Cardiac muscle cell (in vitro differentiated cells and primary cell): ENCODE measurements around the gene CELF1. TPM values are rescaled to one million over a fixed set of nuclear protein-coding genes. Genes with fewer than 3 reads are reported as not detected.

Experiments used
- DNase-seq, 2 donors: peaks; one replicate each; pipeline versions ENCODE4 v3.0.0 to v3.0.0-alpha.2; 2010 to 2017; ENCODE audit warnings: low read depth in 1 of 2, low spot score in 1 of 2
- H3K27ac ChIP-seq: fragments of 200-600 bp; sonication (generic); 2 replicates; pipeline ENCODE4 v1.5.1; 2016
- H3K27me3 ChIP-seq: fragments of 200-600 bp; sonication (generic); 2 replicates; pipeline ENCODE4 v1.6.0; 2016; ENCODE audit warnings: control low read depth
- H3K36me3 ChIP-seq: fragments of 200-600 bp; sonication (generic); 2 replicates; pipeline ENCODE4 v1.5.1; 2016; ENCODE audit warnings: control low read depth
- H3K4me1 ChIP-seq: fragments of 200-600 bp; sonication (generic); 2 replicates; pipeline ENCODE4 v1.8.1; 2017; ENCODE audit warnings: low read depth, mild to moderate bottlenecking, mixed run types
- H3K4me3 ChIP-seq: fragments of 200-600 bp; sonication (generic); 2 replicates; pipeline ENCODE4 v1.5.1; 2016; ENCODE audit warnings: mild to moderate bottlenecking
- H3K9me3 ChIP-seq: fragments of 200-600 bp; sonication (generic); 2 replicates; pipeline ENCODE4 v1.5.1; 2017; ENCODE audit warnings: low read depth, mild to moderate bottlenecking, control low read depth
- polyA plus RNA-seq: library from polyadenylated mRNA; unstranded; fragments of >200 nt; fragmentation: Nextera tagmentation; extraction: Ambion mirVana; gene quantifications from 2 replicates; pipeline ENCODE4 v1.2.1, GENCODE V29; 2016
- total RNA-seq: library from RNA; depleted of rRNA; stranded (reverse); fragments of >200 nt; gene quantifications from 2 replicates; pipeline ENCODE4 v1.2.3, GENCODE V29; 2016
- TF ChIP-seq, protein P1 (sequence below): IDR thresholded peaks from 2 replicates; pipeline ENCODE4 v1.5.1; 2012; ENCODE audit warnings: low read depth, mild to moderate bottlenecking, low read length

Gene CELF1
- total and polyA plus RNA-seq, 2 experiments from 2014 or later = 98.9 to 178 TPM

DNA sequence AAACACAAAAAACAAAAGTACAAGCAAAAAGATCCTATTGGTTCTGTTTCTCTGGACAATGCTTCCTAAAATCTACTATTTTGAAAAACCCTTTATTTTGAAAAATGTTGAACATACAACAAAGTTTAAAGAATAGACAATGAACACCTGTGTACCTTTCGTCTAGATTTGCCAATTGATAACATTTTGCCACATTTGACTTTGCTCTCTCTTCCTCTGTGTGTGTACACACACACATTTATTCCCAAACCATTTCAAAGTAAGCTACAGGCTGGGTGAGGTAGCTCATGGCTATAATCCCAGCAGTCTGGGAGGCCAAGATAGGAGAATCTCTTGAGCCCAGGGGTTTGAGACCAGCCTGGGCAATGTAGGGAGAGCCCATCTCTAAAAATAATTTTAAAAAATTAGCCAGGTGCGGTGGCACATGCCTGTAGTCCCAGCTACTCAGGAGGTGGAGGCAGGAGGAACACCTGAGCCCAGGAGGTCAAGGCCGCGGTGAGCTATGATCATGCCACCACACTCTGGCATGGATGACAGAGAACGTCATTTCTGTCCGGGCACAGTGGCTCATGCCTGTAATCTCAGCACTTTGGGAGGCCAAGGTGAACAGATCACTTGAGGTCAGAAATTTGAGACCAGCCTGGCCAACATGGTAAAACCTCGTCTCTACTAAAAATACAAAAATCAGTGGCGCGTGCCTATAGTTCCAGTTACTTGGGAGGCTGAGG lies 121.4 kb downstream of the CELF1 start:
- Histone ChIP-seq H3K36me3 (no peaks in the 10 kb centered on the region), H3K27me3 (no peaks in the 10 kb centered on the region), H3K9me3 (no peaks in the 10 kb centered on the region), H3K4me3 (no peak overlapping the region), H3K27ac (no peak overlapping the region), H3K4me1 (no peaks in the 10 kb centered on the region)
- DNase-seq = no peak
- TF ChIP-seq, protein P1, sequence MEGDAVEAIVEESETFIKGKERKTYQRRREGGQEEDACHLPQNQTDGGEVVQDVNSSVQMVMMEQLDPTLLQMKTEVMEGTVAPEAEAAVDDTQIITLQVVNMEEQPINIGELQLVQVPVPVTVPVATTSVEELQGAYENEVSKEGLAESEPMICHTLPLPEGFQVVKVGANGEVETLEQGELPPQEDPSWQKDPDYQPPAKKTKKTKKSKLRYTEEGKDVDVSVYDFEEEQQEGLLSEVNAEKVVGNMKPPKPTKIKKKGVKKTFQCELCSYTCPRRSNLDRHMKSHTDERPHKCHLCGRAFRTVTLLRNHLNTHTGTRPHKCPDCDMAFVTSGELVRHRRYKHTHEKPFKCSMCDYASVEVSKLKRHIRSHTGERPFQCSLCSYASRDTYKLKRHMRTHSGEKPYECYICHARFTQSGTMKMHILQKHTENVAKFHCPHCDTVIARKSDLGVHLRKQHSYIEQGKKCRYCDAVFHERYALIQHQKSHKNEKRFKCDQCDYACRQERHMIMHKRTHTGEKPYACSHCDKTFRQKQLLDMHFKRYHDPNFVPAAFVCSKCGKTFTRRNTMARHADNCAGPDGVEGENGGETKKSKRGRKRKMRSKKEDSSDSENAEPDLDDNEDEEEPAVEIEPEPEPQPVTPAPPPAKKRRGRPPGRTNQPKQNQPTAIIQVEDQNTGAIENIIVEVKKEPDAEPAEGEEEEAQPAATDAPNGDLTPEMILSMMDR = no peak

DNA sequence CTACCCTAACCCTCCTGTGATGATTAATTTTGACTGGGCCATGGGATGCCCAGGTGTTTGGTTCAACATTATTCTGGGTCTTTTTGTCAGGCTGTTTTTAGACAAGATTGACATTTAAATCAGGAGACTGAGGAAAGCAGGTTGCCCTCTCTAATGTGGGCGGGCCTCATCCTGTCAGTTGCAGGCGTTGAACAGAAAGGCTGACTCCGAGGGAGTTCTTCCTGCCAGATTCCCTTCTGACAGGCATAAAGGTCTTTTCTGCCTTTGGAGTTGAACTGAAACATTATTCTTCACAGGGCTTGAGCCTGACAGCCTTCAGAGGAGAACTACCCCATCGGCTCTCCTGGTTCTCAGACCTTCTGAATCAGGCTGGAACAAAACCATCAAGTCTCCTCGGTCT lies 122.4 kb downstream of the CELF1 start:
- H3K4me3 ChIP-seq = no peak overlapping the region
- TF ChIP-seq, protein P1 = no peak
- H3K27me3 ChIP-seq = no peaks in the 10 kb centered on the region
- H3K4me1 ChIP-seq = no peaks in the 10 kb centered on the region
- no peaks in the 10 kb centered on the region for H3K36me3 ChIP-seq
- no peak for DNase-seq
- H3K27ac ChIP-seq = peak overlapping the region; percentile 10
- H3K9me3 ChIP-seq = no peaks in the 10 kb centered on the region

DNA sequence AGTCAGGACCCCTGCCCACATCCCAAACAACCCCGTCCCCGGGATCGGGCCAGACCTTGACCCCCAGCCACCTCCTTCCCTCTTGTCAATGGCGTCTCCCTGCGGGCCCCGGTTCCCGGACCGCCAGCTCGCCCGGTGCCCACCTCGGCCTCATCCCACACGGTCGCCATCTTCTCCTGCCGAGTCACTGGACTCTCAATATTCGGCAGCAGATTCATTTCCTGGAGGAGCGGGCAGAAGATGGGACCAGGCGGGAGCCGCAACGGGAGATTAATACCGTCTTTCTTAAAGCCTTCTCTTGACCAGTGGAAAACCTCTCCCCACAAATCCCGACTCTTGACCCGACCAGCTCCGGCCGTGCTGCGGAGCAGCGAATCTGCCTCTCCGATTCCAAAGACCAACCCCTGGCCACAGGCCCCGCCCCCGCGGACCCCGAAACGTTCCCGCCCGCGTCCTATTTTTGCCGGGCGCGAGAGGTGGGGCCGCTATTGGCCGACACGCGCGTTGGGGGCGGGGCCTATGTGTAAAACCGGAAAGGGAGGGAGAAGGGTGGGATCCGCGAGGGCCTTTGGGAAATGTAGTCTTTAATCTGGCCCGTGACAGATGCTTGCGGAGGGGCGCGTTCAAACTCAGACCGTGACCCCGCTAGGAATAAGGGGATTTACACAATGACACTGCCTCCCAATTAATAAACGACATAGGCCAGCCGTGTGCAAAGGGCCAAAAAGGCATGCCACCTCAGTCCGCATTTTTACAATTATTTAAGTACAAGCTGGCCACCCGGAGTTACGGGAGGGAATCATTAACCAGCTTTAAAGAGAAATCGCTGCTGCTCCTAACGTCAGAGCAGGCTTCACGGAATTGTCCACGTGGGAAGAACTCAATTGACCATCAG lies 126.6 kb downstream of the CELF1 start, which contains the start of gene PSMC3:
Gene PSMC3, minus strand, starts transcription at position 378 of the 895 bp plus-strand sequence. Its CDS starts 160 bp downstream, at position 218.
- peak within 1 kb of the TSS; percentile 96 for H3K27ac ChIP-seq
- DNase-seq = peak; percentile 98 to 99
- no peaks in the 10 kb centered on the region for H3K27me3 ChIP-seq
- peaks cover 21% of the 10 kb centered on the region for H3K36me3 ChIP-seq
- peak within 1 kb of the TSS; percentile 97 for H3K4me3 ChIP-seq
- TF ChIP-seq, protein P1 = no peak
- no peaks in the 10 kb centered on the region for H3K9me3 ChIP-seq
- H3K4me1 ChIP-seq = peaks cover 4% of the 10 kb centered on the region

DNA sequence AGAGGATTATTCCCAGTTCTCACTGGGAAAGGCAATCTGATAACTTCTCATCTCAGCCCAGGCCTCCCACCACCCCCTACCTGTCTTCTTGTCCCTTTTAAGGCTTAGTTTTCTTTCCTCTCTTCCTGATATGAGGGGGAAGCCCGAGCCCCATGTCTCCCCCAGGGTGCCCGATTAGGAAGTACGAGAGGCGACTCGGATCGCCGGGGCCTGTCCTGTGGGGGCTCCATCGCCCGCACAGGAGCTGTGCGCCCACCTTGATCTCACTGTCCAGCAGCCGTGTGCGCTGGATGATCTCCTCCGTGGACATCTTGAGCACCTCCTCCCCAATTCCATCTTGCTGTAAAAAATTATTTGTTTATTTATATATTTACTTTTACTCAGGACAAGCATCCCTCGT lies 127.3 kb downstream of the CELF1 start:
- H3K27ac ChIP-seq = peak overlapping the region; percentile 96
- H3K4me1 ChIP-seq = peaks cover 4% of the 10 kb centered on the region
- H3K9me3 ChIP-seq = no peaks in the 10 kb centered on the region
- H3K36me3 ChIP-seq = peaks cover 24% of the 10 kb centered on the region
- DNase-seq = no peak
- H3K4me3 ChIP-seq = peak overlapping the region; percentile 97
- TF ChIP-seq, protein P1 = no peak
- H3K27me3 ChIP-seq = no peaks in the 10 kb centered on the region

DNA sequence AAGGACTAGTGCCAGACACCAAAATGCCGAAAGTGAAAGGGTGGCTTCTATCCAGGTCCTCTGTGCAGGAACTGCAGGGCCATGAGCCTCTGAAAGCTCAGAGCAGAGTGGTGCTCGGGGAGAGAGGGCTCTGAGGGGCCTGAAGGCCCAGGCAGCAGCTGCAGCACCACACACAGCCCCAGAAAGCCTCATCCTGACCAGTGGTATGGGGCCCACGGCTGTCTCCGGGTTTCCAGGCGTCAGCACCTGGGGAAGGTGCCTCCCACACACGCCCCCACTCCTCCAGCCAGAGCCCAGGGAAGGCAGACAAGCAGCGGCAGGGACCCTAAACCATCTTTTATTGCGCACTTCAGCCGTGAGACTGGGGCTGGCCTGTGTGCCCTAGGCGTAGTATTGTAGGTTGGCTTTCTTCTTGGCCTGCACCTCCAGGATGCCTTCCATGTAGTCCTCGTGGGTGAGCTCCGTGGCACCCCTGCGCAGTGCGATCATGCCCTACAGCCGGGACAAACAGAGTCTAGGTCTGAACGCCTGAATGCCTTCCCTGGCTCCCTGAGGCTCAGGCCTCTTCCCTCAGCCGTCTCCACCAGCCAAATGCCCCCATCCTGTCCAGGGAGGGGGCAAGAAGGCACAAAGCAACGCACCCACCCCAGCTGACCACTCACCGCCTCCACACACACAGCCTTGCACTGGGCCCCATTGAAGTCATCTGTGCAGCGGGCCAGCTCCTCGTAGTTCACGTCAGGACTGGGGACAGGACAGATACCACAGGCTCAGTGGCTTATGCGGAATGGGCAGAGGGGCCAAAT lies 134.3 kb downstream of the CELF1 start:
- TF ChIP-seq, protein P1 = no peak
- Histone ChIP-seq H3K36me3 (peaks cover 31% of the 10 kb centered on the region), H3K9me3 (no peaks in the 10 kb centered on the region), H3K4me1 (no peaks in the 10 kb centered on the region), H3K27ac (no peak overlapping the region), H3K27me3 (no peaks in the 10 kb centered on the region), H3K4me3 (no peak overlapping the region)
- DNase-seq = no peak
